HEK293T (cell line): ENCODE data around the gene OR2B3.

ENCODE experiments used
- ARNT ChIP-seq: fragments of 450-650 bp; IDR thresholded peaks from 2 replicates; pipeline ENCODE4 v1.6.1; 2017; ENCODE audit warnings: mild to moderate bottlenecking
- BHLHE40 ChIP-seq: fragments of 450-650 bp; IDR thresholded peaks from 2 replicates; pipeline ENCODE4 v1.6.1; 2016; ENCODE audit warnings: mild to moderate bottlenecking, moderate library complexity, borderline replicate concordance
- CTBP1 ChIP-seq: fragments of 450-650 bp; IDR thresholded peaks from 2 replicates; pipeline ENCODE4 v1.6.1; 2016; ENCODE audit warnings: borderline replicate concordance
- ELF4 ChIP-seq: fragments of 450-650 bp; IDR thresholded peaks from 2 replicates; pipeline ENCODE4 v1.6.1; 2017; ENCODE audit warnings: antibody characterized with exemption
- FOXK2 ChIP-seq: fragments of 450-650 bp; IDR thresholded peaks from 2 replicates; pipeline ENCODE4 v1.6.1; 2016; ENCODE audit warnings: mild to moderate bottlenecking
- FOXM1 ChIP-seq: fragments of 450-650 bp; IDR thresholded peaks from 2 replicates; pipeline ENCODE4 v1.6.1; 2017; ENCODE audit warnings: mild to moderate bottlenecking, borderline replicate concordance
- HDGF ChIP-seq: fragments of 450-650 bp; IDR thresholded peaks from 2 replicates; pipeline ENCODE4 v1.6.1; 2017; ENCODE audit warnings: antibody characterized with exemption, borderline replicate concordance
- LEF1 ChIP-seq: fragments of 450-650 bp; IDR thresholded peaks from 2 replicates; pipeline ENCODE4 v1.6.1; 2017; ENCODE audit warnings: mild to moderate bottlenecking, borderline replicate concordance
- NFRKB ChIP-seq: fragments of 450-650 bp; IDR thresholded peaks from 2 replicates; pipeline ENCODE4 v1.6.1; 2016; ENCODE audit warnings: mild to moderate bottlenecking, moderate library complexity
- PKNOX1 ChIP-seq: fragments of 450-650 bp; IDR thresholded peaks from 2 replicates; pipeline ENCODE4 v1.6.1; 2016
- SP1 ChIP-seq: fragments of 450-650 bp; IDR thresholded peaks from 2 replicates; pipeline ENCODE4 v1.6.1; 2017
- SUZ12 ChIP-seq: fragments of 450-650 bp; IDR thresholded peaks from 2 replicates; pipeline ENCODE4 v1.6.1; 2016; ENCODE audit warnings: mild to moderate bottlenecking
- TARDBP ChIP-seq: fragments of 450-650 bp; IDR thresholded peaks from 2 replicates; pipeline ENCODE4 v1.6.1; 2016
- ZNF384 ChIP-seq: fragments of 450-650 bp; IDR thresholded peaks from 2 replicates; pipeline ENCODE4 v1.6.1; 2016

DNA sequence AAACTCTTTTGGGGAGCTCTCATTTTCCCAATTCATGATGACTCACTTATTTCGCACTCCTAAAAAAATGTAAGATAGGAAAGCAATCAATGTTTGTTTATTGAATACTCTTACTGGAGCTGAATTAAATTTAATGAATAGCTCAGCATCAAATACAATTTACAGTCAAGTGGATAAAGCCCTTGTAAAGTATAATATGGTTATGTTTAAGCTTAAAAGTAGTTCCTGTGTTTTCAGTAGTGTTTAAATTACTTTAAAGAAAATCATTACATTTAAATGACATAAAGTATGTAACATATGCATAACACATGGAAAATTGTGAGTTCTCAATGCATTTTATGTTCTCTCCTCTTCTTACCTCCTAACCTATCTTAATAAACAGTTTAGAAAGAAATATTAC is at the start of gene OR2B3:
- no peak for TF ChIP-seq PKNOX1
- TF ChIP-seq FOXK2: no peak
- TF ChIP-seq ARNT: no peak
- TF ChIP-seq BHLHE40: no peak
- no peak for TF ChIP-seq ZNF384
- TF ChIP-seq FOXM1: no peak
- no peak for TF ChIP-seq TARDBP
- TF ChIP-seq SP1: no peak
- no peak for TF ChIP-seq SUZ12
- TF ChIP-seq ELF4: no peak
- no peak for TF ChIP-seq CTBP1
- no peak for TF ChIP-seq NFRKB
- TF ChIP-seq HDGF: no peak
- no peak for TF ChIP-seq LEF1
